GM12892 (cell line): ENCODE results near the gene IFNB1.

Source experiments
- DNase-seq: peaks from one replicate; pipeline ENCODE4 v3.0.0; 2011; ENCODE audit not compliant: insufficient read length
- FAIRE-seq: peaks from 2 replicates; lab custom pipeline; 2011; peaks lifted over from hg19 to GRCh38; lab: Jason Lieb, UNC
- POLR2A ChIP-seq: IDR thresholded peaks from 2 replicates; pipeline ENCODE4 v1.6.1; 2011; ENCODE audit warnings: low read depth, low read length, control low read depth
- POLR2AphosphoS5 ChIP-seq: IDR thresholded peaks from 2 replicates; pipeline ENCODE4 v1.6.1; 2011; ENCODE audit warnings: low read depth, low read length, control low read depth
- TAF1 ChIP-seq: IDR thresholded peaks from 2 replicates; pipeline ENCODE4 v1.6.1; 2011; ENCODE audit warnings: low read depth, mild to moderate bottlenecking, control low read depth, low read length, borderline replicate concordance

Gene IFNB1

DNA sequence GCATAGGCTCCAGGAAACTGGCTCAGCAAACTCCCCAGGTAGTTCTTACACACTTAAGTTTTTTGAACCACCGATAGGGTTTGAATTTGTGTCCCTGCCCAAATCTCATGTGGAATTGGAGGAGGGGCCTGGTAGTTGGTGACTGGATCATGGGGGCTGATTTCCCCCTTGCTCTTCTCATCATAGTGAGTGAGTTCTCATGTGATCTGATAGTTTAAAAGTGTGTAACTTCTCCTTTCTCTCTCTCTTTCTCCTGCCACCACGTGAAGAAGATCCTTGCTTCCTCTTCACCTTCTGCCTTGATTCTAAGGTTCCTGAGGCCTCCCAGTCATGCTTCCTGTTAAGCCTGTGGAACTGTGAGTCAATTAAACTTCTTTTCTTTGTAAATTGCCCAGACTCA is 23.9 kb downstream of the IFNB1 start:
- TF ChIP-seq POLR2A = no peak
- no peak for TF ChIP-seq TAF1
- TF ChIP-seq POLR2AphosphoS5 = no peak
- no peak for FAIRE-seq

DNA sequence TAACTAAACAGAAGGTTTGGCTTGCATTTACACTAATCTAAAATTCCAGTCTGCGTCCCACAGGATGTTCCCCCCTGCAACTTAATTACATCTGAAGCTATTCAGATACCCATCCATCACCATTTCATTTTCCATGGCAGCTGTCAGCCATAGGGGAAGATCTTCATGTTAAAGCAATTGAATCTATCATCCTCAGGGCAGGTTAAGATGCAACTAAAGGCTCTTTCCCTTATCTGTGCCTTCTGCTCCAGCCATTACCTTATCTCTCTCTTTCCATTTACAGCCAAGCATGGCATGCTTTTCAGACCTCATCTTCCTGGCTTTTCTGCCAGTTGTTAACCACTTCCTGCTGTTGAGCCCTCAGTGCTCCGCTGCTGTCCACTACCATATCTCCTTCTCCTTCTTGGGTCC is 30.5 kb downstream of the IFNB1 start:
- no peak for DNase-seq
- TF ChIP-seq POLR2AphosphoS5 (no peak), TAF1 (no peak), POLR2A (no peak)
- no peak for FAIRE-seq

More for the DNA sequence above, 23.9 kb downstream of the IFNB1 start:
- DNase-seq = no peak

DNA sequence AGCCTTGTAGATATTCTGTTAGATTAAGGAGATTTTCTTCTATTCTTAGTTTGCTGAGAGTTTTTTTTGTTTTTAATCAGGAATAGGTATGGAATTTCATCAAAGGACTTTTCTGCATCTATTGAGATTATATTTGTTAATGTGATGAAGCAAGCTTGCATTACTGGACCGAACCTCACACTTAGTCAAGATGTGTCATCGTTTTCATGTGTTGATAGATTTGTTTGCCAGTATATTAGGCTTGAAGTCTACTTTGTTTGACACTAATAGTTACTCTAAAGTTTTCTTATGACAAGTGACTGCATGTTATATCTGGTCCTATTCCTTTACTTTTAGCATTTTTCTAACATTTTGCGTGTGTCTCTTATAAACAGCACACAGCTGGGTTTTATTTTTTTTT is 33.9 kb downstream of the IFNB1 start:
- no peak for FAIRE-seq
- no peak for TF ChIP-seq POLR2AphosphoS5
- no peak for TF ChIP-seq POLR2A
- TF ChIP-seq TAF1 = no peak

DNA sequence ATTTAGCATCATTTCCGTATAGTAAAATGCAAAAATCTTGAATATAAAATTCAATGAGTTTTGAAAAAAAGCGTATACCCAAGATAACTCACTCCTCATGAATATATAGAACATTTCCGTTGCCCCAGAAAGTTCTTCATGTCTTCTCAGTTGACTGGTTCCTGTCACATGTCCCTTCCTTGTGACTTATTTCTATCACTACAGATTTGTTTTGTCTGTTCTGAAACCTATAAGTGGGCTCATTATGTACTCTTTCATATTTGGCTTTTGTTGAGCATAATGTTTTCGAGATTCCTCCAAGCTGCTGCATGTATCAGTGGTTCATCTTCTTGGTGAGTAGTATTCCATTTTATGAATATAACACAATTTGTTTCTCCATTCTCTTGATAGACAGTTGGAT is 35.3 kb downstream of the IFNB1 start:
- FAIRE-seq (no peak), DNase-seq (no peak)
- TF ChIP-seq POLR2AphosphoS5 = no peak
- no peak for TF ChIP-seq POLR2A
- no peak for TF ChIP-seq TAF1

More for the DNA sequence above, 33.9 kb downstream of the IFNB1 start:
- no peak for DNase-seq

DNA sequence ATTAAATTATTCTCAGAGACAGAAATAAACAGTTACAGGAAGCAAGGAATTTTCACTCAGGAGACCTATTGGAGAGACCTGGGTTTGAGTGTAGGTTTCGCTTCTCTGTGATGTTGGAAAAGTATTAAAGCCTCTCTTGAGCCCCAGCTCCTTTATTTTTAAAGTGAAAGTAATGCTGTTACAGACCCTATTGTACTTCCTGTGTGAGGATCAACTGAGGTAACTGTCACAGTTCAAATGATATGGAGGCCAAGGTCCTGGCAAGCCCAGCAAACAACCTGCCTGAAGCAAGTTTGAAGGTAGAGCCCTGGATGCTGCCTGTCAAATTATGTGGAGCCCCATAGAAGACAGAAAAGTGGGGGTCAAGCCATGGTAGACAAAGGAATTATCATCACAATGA is 38.4 kb downstream of the IFNB1 start:
- no peak for TF ChIP-seq POLR2A
- no peak for TF ChIP-seq POLR2AphosphoS5
- TF ChIP-seq TAF1 = no peak
- no peak for FAIRE-seq
- no peak for DNase-seq

DNA sequence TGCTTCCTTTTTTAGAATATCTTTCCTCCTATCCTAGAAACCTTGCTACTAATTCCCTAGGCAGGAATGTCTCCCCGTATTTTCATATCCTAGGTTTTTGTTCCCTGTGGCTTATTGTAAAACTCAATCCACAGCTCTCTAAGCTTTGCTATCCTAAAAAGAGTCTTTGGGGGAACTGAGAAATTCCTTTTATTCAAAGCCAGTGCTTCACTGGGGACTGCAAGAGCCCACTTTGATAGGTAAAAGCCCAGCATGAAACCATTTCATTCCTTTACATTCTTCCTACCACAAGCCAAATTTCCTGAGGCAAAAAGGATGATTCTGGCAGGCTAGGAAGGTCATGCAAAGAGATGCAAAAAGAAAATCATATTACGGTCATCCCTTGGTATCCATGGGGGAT is 40.5 kb downstream of the IFNB1 start:
- FAIRE-seq (no peak), DNase-seq (no peak)
- TF ChIP-seq POLR2AphosphoS5 (no peak), POLR2A (no peak), TAF1 (no peak)

DNA sequence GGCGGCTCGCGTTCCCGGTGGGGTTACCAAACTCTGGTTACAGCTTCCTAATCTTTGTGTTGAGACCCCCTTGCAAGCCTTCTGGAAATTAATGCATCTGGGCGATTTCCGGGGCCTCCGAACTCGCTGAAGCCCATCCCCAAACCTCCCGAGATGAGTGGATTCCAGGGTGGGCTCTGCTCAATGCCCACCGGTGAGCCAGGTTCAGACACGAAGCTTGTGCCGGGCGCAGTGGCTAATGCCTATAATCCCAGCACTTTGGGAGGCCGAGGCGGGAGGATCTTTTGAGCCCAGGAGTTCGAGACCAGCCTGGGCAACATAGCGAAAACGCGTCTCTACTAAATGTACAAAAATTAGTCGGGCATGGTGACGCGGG is 45.9 kb downstream of the IFNB1 start:
- DNase-seq (no peak), FAIRE-seq (no peak)
- TF ChIP-seq TAF1 (no peak), POLR2A (no peak), POLR2AphosphoS5 (no peak)

DNA sequence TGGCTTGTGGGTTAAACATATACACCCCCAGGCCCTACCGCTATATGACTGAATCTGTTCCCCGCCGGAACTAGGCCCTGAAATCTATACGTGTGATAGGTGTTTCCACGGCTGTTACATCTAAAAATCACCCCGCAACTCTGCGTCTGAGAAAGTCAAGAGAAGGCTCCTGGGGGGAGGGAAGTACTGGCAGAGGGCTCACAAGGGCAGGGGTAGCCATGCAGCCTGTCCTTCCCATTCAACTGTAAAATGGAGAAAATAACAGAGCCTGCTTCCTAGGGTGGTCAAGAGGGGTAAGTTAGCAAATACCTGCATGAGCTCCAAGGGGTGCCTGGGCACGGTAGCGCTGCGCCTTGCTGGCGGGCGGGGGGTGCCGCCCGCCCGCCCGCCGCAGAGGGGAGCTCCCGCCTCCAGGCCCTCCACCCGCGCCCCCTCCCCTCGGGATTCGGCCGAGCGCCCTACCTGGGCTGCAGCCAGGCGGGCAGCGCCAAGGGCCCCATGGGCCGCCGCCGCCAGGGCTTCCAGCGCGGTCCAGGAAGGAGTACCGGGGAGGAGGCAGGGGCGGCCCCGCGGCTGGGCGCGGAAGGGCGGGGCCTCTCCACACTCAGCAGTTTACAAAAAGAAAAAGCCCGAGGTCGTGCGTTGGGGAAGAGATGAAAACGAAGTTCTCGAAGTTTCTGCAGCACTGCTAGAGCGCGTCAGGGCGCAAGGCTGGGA is 46.5 kb downstream of the IFNB1 start, which contains the start of gene HACD4:
Gene HACD4 (minus strand): TSS at position 550 of the 717 bp plus-strand sequence. CDS start 50 bp downstream, at position 500.
- FAIRE-seq (no peak), DNase-seq (peak; percentile 58)
- TF ChIP-seq POLR2AphosphoS5 = no peak
- peak; percentile 57; the same call in 1 of the 2 replicates for TF ChIP-seq POLR2A
- TF ChIP-seq TAF1 = peak; percentile 46; the same call in 1 of the 2 replicates

DNA sequence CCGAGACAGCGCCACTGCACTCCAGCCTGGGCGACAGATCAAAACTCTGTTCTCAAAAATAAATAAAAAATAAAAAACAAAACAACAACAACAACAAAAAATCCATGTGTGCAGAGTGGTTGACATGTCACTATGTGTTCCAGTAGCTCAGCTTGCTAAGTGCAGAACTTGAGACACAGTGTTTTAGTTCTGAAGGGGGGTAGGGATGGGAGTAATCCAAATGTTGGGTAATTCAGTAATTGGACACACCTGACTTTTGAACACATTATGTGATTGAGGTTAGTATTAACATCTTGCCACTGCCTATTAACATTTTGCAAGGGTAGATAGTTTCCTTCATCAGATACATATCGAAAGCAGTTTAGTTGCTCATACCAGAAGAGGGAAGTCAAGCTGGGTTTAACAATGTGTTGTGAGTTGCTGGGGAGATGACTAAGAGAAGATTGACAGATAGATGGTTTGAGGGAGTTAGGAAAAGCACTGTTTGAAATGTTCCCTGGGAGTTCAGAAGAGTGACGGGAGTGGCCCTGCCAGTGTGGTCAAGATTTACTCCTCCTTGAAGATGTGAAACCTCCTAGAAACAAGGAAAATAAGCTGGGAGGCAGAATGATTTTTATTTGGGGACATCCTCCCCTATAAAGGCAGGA is 47.2 kb downstream of the IFNB1 start:
- peak; percentile 94 for FAIRE-seq
- no peak for TF ChIP-seq POLR2AphosphoS5
- 0 out of 2 replicates have a peak, but pooled peaks have one; percentile 14 for TF ChIP-seq POLR2A
- DNase-seq = peak; percentile 23

DNA sequence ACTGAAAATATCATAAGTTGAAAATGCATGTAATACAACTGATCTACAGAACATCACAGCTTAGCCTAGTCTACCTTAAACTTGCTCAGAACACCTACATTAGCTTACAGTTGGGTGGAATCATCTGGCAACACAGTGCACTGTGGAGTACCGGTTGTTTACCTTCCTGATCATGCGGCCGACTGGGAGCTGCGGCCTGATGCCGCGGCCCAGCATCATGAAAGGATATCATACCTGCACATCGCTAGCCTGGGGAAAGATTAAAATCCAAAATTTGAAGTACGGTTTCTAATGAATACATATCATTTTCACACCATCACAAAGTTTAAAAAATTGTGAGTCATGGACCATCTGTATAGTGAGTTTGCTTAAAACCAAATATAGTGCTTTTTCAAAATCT is 48.1 kb downstream of the IFNB1 start:
- TF ChIP-seq POLR2AphosphoS5 = no peak
- TF ChIP-seq POLR2A = no peak
- no peak for TF ChIP-seq TAF1
- FAIRE-seq (peak; percentile 24), DNase-seq (no peak)

DNA sequence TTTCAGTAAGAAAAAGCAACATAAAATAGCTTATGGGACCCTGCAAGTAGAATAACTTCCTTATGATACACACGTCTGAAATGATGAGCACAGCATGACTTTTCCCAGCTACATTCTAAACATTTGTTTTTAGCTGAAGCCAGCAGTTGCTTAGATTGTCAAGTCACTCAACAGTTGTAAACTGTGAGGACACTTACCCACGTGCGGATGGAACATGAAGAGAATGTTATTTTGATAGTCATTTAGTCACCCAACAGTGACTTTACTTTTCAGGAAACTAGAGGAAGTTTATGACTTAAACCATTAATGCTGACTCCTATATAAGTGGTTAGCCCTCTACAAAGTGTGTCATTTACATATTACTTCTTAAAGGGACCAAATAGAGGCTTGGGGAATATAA is 49.3 kb downstream of the IFNB1 start:
- DNase-seq = no peak
- TF ChIP-seq POLR2A (no peak), POLR2AphosphoS5 (no peak), TAF1 (no peak)
- peak; percentile 61 for FAIRE-seq
